ENCODE results near the gene LBX1.
A peak's percentile ranks its signal among the peaks of the same experiment; 100 is the strongest.

The LBX1 gene, protein sequence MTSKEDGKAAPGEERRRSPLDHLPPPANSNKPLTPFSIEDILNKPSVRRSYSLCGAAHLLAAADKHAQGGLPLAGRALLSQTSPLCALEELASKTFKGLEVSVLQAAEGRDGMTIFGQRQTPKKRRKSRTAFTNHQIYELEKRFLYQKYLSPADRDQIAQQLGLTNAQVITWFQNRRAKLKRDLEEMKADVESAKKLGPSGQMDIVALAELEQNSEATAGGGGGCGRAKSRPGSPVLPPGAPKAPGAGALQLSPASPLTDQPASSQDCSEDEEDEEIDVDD

DNA sequence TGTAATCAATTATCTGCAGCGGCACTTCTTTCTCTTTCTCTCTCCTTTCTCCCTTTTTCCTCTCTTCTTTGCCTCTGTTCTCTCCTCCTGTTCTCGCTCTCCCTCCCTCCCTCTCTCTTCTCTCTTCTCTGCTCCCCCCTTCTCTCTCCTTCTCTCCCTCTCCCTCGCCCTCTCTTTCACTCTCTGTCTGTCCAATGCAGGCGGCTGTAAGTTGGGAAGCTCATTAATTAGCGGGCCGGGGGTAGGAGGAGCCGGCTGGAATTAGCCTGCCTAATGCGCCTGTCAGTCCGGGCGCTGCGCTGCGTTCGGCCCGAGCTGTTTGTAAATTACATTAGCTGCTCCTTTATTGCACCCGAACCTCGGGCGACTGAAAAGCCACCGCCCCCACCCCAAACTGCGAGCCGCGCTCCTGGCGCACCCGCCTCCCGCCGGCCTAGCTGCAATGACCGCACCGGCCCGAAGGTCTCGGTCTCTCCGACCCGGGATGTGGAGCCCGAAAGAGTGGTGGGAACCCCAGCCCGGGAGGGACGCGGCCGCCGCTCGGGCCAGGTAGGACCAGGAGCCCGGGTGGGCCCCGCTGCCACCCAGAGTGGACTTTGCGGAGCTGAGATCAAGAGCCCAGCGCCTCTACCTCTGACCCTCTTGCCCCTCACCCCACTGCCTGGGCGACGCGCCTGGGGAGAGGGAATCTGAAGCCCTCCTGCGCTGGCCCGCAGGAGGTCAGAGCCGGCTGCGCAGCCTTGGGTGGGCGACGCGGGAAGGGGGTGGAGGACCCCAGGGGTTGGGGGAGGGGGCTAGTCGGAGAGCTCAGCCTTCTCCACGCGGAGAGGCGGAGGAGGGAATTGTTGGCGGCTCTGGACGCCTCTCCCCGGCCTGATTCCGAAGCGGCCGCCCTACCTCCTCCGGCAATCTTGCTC is at the start of gene LBX1:
LBX1 (minus strand) TSS at position 198 of the 917 bp plus-strand sequence. CDS start 648 bp downstream, outside the sequence.
- no peak for DNase-seq (ENCODE audit: low read depth)

DNA sequence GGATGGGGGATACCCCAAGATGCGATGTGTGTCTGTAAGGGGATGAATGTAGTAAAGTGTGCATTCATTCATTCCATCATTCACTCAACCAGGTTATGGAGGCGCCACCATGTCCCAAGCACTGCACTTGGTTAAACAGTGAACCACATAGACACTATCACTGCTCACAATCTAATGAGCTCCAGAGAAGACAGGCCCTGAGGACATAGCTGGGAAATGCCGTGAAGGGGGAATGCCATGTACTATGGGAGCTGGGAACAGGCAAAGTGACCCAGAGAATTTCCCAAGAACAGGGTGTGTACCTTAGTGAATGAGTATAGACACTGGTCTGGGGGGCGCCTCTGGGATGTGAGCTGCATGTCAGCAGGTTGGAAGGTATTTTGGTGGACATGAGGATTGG is 44.5 kb upstream of the LBX1 start:
- DNase-seq (ENCODE audit: low read depth) = no peak

DNA sequence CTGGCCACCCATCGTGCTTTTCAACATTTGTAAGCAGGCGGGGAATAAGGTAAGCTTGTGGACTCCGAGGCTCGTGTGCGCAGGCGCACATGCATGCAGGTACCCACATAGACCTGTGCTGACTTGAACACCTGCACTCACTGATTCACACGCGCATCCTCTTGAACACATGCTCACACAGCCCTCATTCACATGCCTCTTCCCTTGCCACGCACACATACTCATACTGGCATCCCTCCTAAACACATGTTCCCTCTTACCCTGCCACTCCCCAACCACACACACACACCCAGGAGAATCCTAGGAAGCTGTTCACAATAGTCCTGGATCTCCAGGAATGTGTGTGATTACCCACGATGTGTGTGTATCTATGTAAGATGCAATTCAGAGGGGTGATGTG is 44.1 kb upstream of the LBX1 start:
- no peak for DNase-seq (ENCODE audit: low read depth)

DNA sequence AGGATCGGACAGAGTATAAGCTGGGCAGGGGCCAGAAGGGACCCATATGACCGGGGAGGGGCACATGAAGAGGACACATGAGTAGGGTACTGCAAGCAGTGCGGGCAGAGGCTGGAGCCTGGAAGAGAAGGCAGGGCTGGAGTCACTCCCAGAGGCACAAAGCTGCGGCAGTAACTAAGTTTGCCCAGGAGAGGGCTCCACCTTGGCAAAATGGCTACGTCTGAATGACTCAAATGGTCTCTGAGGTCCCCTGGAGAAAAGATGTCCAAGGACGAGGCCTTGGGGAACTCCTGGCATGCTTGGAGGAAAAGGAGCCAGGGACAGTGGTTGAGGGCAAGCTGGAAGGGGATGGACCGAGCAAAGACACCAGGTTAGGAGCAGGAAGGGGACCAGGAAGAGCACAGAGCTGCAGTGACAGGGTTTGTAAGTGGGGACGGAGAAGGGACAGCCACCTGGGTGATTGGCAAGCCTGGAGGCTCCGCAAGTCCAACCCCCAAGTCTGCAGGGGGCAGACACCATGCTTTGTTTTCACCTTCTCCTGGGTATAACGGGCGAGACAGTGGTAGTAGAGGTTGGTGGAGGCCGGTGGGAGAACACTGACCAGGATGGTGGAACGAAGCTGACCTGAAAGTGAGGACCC is 43.1 kb upstream of the LBX1 start:
- DNase-seq (ENCODE audit: low read depth) = peak; percentile 55

DNA sequence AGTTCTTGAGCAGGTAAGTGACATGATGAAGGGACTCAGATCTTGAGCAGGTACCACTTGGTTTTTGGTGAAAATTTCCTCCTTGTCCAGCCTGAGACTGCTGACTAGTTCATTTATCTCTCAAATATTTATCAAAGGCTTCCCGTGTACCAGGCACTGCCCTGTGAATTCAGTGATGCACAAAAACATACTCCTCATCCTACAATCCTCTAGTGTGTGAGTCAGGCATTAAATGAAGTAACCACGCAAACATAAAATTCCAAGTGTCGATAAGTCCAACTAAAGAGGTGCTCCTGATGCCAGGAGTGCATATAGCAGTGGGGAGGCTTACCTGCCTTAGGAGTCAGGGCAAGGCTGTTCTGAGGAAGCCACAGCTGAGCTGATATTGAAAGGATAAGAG is 41.5 kb upstream of the LBX1 start:
- DNase-seq (ENCODE audit: low read depth) = no peak

DNA sequence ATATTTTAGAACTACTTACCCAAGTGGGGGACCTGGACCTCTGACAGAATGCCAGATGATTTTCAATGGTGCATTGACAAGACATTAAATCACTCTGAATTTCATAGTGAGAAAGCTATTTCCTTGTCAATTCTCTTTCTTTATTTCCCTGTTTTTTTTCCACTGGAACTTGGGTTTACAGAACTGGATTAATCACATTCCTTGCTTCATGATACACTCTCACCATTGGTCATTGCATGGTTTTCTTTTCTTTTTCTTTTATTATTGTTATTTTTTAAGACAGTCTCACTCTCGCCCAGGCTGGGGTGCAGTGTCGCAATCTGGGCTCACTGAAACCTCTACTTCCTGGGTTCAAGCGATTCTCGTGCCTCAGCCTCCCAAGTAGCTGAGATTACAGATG is 38.5 kb upstream of the LBX1 start:
- no peak for DNase-seq (ENCODE audit: low read depth)

DNA sequence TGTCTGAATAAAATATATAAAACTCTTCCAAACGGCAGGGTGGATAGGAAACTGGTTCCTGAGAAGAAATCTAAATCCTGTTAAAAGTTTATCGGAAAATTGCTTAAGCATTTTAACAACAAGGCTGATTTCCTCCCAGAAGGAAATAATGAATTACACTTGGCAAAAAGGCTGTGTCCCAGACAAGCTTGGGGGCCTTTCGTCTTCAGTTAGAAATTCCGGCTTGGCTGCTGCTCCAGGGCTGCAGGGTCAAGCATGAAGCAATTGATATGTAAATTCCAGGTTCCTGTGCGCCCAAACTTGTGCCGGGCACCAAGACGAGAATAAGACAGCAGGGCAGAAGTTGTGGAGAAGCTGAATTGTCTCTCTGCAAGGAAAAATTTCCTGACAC is 38.0 kb upstream of the LBX1 start:
- DNase-seq (ENCODE audit: low read depth) = no peak

DNA sequence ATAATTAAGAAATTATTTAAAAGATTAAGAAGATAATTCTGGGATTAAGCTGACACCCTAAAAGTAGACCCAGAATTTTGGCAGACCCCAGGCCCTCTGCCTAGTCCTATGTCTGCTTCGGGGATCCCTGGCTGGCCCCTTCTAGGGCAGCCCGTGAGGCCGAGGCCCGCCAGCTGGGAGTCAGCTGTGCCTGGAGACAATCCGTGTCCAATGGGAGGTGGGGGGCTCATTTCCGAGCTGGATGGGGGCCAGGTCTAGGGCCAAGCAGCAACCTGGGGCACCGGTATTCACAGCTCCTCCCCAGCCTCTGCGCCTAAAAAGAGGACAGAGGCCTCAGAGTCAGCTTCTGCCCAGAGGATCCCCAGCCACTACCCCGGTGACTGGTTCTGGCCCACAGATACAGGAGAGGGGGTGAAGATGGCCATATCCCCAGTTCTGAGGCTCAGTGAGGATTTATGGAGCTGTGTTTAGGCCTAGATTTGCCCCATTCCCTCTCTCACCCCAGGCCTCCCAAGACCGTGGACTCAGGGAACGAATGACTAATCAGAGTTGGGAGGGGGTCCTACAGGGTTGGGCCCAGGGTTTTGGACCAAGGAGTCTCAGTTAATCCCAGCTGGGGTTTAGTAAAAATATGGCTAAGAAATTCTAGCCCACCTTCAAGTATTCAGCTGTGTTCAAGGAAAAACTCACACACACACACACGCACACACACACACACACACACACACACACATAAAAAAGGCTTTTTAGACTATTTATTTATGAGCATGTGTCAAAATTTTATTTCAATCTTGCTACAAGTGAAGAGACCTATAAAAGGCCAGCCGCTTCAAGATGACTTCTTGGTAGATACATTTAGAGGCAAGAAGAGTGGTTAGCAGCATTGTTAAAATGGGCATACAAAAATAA is 37.4 kb upstream of the LBX1 start:
- DNase-seq (ENCODE audit: low read depth) = no peak

DNA sequence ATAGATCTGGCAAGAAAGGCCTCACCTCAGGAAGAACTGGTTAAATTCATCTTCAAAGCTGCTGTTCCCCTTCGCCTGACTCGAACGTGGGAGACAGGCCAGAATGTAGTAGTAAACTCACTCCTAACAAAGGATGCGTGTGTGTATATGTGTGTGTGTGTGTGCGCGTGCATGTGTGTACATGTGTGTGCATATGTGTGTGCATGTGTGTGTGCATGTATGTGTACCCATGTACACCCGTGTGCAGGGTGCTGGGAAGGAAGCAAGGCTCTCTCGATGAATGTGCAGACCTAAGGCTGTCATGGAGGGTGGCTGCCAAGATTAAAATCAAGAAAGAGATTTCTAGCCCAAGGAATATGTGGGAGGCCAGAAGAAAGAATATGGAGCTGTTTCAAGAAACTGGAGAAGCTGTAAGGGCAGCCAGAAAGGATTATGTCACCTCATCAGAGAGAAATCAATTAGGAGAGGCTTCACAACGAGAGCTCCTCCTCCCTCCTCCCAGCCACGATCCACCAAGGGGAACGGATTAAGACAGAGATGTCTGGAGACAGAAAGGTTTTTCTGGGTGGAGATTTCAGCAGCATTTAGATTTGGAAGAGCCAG is 34.0 kb upstream of the LBX1 start:
- no peak for DNase-seq (ENCODE audit: low read depth)

DNA sequence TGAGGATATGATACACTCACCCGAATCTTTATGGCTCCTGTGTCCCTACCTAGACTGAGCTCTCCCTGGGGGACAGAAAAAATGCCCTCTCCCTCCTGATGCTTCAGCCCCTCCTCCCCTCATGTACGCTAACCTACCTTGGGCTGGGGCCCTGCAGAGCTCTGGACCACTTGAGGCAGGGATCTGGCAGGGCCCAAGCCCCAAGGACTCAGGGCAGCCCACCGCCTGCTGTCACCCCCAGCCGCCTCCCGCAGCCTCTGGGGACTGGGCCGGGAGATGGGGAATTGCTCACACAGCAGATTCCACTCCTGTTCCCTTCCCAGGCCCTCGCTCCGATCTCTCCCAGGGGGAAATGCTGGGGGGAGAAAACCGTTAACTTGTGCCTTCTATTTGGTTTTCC is 32.9 kb upstream of the LBX1 start:
- DNase-seq (ENCODE audit: low read depth) = no peak

DNA sequence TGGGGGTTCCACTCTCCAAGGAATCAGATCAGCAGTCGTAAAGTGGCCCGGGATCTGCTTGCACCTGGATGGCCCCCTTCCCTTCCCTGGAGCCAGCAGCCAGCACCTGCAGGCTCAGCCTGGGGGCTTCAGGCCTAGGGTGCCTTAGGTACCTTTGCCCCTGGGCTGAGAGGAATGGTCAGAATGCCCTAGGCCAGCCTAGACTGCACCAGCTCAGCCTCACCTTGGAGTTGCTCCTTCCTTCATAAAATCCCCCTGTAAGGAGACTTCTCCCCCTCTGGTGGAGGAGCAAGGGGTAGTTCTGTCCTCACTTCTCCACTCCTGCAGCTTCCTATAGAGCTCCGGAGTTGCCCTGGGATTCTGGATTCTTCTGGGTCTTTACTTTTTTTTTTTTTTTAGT is 32.4 kb upstream of the LBX1 start:
- no peak for DNase-seq (ENCODE audit: low read depth)

DNA sequence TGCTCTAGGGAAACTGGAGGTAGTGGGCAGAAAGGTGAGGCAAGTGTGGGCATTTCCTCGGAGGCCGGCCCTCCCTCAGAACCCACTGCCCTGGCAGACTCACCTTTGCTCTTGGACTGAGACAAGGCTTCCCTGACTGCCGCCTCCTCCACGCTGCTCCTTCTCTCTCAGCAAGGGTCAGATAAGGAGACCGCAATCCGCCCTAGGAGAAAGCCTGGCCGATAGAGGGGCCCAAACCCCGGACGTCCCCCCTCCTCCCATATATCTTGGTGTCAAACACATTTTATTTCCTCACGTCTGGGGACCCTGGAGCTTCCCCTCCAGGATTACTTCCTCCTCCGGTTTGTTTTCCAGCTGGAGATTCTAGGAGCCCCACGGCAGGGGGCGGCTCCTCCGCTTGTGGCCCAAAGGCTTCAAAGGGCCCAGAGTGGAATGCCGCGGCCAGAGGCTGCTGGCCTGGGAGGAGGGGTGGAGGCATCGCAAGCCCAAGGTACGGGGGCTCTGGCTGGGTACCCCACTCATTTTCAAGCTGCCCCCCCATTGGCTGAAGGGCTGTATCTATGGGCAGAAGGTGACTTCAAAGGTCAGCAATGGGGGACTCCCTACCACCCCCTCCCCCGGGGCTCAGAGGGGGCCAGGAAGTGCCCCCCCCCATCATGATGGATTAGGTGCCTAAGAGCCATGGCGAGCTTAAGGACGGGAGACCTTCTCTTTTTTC is 31.7 kb upstream of the LBX1 start:
- DNase-seq (ENCODE audit: low read depth) = no peak

DNA sequence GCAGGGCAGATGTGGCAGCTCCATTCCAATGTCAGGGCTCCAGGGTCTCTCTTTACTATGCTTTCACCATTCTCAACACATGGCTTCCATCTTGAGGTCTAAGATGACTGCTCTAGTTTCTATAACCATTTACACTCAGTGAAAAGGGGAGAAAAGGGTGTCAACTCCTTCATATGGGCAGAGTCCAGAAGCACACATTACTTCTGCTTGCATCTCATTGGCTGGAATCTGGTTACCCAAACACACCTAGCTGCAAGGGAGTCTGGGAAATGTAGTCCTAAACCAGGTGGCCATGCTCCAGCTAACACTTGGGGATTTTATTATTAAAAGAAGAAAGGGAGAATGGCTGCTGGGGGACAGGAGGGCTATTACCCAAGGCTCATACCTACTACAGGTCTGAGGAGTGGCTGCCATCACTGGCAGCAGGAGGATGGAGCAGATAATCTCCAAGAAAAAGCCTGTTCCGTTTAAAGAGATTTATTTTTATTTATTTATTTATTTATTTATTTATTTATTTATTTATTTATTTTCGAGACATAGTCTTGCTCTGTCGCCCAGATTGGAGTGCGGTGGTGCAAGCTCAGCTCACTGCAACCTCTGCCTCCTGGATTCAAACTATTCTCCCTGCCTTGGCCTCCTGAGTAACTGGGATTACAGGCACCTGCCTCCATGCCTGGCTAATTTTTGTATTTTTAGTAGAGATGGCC is 29.1 kb upstream of the LBX1 start:
- peak; percentile 14 for DNase-seq (ENCODE audit: low read depth)

DNA sequence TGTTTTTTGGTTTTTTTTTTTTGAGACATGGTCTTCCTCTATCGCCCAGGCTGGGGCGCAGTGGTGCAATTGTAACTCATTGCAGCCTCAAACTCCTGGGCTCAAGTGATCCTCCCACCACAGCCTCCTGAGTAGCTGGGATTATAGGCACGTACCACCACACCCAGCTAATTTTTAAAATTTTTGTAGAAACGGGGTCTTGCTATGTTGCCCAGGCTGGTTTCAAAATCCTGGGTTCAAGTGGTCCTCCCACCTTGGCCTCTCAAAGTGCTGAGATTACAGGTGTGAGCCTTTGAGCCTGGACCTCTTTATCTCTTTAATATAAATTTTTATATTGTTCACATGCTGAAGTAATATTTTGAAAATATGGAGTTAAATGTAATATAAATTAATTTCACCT is 28.2 kb upstream of the LBX1 start:
- no peak for DNase-seq (ENCODE audit: low read depth)

DNA sequence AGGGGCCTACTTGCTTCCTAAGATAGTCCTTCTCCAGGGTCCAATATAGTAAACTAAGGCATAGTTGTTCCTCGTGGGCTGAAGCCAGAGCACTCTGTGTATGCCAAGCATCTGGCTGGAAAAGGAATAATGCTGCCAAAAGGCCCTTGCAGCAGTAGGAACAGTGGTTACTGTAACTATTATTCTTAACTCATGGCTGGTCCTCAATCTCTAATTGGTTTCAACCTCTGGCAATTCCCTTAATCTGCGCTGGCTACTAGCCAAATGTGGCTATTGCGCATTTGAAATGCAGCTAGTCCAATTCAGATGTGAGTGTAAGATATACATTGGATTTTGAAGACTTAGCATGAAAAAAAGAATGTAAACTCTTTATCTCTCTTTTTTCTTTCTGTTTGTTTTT is 27.8 kb upstream of the LBX1 start:
- DNase-seq (ENCODE audit: low read depth) = no peak

DNA sequence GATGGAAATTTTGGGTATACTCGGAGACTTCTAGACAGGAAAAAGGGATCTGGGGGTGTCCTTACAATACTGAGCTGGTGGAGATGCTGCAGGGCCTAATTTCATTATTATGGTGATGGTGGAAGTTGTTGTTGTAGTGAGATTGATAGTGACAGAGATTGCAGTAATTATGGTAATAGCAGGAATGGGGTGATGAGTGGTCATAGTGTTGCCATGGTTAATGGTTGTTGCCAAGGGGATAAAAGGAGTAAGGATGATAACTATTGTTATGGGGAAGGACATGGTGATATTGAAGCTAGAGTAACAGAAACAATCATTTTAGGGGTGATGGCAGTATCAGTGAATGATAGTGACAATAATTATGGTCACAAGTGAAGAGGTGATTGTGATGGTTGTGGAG is 27.1 kb upstream of the LBX1 start:
- DNase-seq (ENCODE audit: low read depth) = no peak

DNA sequence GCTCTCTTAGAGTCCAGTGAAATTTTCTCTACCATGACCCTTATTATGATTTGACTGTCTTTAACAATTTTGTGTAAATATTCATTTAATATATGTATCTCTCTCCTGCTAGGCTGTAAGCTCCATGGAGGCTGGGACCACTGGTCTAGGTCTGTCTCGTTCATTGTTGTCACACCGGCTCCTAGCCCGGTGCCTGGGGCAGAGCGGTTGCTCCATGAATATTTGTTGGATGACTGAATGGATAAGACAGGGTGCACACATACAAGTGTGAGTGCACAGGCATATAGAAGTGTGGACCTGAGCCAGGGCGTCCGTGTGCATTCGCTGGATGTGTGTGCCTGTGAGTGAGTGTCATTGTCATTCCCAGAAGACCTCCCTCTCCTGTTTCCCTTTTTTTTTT is 20.9 kb upstream of the LBX1 start:
- DNase-seq (ENCODE audit: low read depth) = no peak

DNA sequence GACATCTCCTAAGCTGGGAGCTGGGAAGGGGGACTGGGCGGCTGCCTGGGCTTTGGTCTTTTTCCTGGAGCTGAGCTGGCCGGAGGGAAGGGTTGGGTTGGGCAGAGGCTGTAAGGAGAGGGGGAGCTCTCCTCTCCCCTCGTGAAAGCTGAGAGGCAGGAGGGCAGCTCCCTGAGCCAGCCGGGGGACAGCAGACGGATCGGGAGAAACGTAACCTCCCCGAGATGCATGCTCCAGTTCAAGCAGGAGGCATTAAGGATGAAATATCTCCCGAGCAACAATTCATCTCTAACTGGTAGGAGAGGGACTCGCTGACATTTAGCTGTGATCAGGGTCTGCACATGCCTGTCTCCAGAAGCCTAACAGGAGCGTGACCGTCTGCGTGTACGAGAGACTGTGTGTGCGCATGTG is 19.9 kb upstream of the LBX1 start:
- DNase-seq (ENCODE audit: low read depth) = no peak

DNA sequence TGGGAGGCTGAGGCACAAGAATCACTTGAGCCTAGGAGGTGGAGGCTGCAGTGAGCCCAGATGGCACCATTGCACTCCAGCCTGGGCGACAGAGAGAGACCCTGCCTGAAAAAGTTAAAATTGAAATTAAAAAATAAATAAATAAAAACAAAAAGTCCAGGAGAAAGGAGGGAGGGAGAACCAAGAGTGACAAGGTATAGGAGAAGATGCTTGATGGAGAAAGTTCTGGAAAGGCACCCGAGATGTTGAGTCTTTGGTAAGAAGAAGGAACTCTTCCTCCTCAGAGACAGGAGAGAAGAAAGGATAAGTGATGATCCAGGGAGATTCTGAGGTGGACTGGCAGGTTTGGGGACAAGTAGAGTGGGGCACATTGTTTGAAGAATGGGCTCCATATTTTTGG is 17.4 kb upstream of the LBX1 start:
- DNase-seq (ENCODE audit: low read depth) = no peak
